AG10803 (cell line): ENCODE results near the gene TMCC2.

Experiments
- DNase-seq: peaks from one replicate; pipeline ENCODE4 v3.0.0; 2010; ENCODE audit warnings: low read depth
- H3K4me3 ChIP-seq: 2 replicates; pipeline ENCODE4 v1.5.1; 2011; ENCODE audit warnings: mild to moderate bottlenecking, low read length, control low read depth
- CTCF ChIP-seq: conservative IDR thresholded peaks from 2 replicates; pipeline ENCODE4 v1.5.1; 2011; ENCODE audit warnings: mild to moderate bottlenecking, low read length, control low read depth, inconsistent platforms

The TMCC2 gene

GRCh38 chr1:205259998-205260397, 32.3 kb downstream of the TMCC2 start:
- H3K4me3 ChIP-seq: no peak overlapping the region
- no peak for TF ChIP-seq CTCF
- no peak for DNase-seq

DNA sequence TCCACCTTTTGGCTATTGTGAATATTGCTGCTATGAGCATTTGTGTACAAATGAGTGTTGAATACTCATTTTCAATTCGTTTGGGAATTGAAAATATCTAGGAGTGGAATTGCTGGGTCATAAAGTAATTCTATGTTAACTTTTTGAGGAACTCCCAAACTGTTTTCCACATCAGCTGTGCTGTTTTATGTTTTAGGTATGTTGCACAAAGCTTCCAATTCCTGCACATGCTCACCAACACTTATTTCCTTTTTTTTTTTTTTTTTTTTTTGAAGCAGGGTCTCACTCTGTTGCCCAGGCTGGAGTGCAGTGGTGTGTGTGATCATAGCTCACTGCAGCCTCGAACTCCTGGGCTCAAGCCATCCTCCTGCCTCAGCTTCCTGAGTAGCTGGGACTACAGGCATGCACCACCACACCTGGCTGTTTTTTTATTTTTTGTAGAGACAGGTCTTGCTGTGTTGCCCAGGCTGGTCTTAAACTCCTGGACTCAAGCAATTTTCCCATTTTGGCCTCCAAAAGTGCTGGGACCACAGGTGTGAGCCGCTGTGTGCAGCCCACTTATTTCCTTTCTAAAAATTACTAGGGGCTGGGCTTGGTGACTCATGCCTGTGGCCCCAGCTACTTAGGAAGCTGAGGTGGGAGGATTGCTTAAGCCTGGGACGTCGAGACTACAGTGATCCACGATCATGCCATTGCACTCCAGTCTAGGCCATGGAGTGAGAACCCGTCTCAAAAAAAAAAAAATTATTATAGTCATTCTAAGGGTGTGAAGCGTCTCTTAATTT, 33.4 kb downstream of the TMCC2 start:
- peak; percentile 53 for DNase-seq
- no peak for TF ChIP-seq CTCF
- no peak overlapping the region for H3K4me3 ChIP-seq

DNA sequence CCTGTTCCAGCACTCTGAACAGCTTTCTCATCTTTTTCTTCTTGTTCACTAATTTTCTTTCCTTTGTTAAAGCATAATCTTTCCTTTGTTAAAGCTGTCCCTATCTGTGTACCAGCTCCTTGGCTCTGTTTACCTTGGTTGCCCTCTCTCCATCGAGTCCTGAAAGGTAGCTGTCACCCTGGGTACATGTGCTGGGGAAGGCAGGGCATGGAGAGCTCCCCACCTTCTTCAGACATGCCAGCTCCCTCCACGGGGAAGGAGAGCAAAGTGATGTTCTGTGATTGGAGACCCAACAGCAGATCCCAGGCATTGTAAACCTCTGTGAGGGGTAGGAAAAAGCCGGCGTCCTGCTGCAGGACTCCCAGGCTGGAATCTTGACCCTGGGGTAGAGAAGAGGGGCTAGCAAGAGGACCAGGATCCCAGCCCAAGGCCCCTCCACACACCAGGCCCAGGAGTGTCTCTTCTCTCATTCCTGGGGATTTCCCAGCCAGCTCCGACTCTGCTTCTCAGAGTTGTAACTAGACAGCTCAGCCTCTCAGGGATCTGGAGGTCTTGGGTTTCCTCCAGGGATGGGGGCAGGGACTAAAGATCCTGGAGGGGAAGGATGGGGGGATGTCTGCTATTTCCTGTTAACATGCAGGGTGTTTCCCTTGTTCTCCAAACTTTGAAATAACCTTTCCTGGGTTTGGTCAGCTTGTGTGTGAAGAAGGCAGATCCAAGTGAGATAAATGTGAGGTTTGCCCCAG, 34.4 kb downstream of the TMCC2 start:
- peak; percentile 45 for DNase-seq
- no peak overlapping the region for H3K4me3 ChIP-seq
- TF ChIP-seq CTCF: no peak

DNA sequence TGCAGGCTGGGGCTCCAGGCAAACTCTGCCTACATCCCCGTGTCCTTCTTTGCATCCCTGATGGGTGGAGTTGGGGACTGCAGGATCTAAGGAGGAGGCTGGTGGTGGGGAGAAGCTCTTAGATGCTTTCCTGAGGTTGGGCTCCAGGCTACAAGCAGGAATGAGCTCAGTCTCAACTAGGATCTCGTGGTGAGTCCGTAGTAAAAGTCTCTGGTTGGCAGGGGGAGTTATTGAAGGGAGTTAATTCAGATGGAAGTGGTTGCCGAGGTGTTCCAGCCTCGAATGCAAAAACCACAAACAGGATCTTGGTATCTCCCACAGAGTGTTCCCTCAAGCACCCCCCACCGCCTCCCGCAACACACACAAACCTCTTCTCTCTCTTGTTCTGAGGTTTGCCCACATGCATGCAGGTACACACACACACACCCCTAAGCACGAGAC, 35.0 kb downstream of the TMCC2 start:
- no peak for TF ChIP-seq CTCF
- no peak overlapping the region for H3K4me3 ChIP-seq
- DNase-seq: no peak

DNA sequence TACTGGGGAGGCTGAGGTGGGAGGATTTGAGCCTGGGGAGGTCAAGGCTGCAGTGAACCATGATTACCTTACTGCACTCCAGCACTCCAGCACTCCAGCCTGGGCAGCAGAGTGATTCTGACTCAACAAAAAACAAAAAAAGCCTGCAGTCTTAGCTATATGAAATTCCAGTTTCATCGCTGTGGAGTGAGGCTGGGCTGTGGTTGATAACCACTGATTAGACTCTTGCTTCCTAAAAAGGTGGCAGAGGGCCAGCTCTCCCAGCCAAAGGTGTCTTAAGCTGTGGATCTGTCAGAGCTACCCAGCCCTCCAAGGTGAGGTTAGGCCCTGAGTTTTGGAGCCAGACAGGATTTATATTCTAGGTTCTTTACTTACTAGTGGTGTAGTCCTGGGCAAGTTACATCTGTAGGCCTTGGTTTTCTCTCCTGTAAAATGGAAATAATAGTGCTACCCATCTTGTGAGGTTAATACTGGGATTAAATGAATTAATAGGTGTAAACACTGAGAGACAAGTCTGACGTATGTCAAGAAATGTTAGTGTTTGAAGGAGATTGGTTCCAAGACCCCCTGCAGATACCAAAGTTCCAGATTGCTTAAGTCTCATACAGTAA, 35.9 kb downstream of the TMCC2 start:
- no peak overlapping the region for H3K4me3 ChIP-seq
- TF ChIP-seq CTCF: no peak
- peak; percentile 36 for DNase-seq

- no peak for TF ChIP-seq CTCF
- H3K4me3 ChIP-seq: no peak overlapping the region
- no peak for DNase-seq
These were observed 39.0 kb downstream of the TMCC2 start for GRCh38 chr1:205266611-205267305.
